GM12878 (cell line): ENCODE results near the gene ZNF512B. TPM values are rescaled to one million over a fixed set of nuclear protein-coding genes. Genes with fewer than 3 reads are reported as not detected.

Experiments used
- BMI1 ChIP-seq: fragments of 450-650 bp; IDR thresholded peaks from 2 replicates; pipeline ENCODE4 v1.6.1; 2016; ENCODE audit warnings: mild to moderate bottlenecking, moderate library complexity, borderline replicate concordance
- CBX3 ChIP-seq: fragments of 200-600 bp; sonication (generic); IDR thresholded peaks from 2 replicates; pipeline ENCODE4 v1.6.1; 2016; ENCODE audit warnings: low read depth, borderline replicate concordance
- CREB1 ChIP-seq: IDR thresholded peaks from 2 replicates; pipeline ENCODE4 v1.6.1; 2012; ENCODE audit warnings: low read depth, mild to moderate bottlenecking, inconsistent platforms
- EGR1 ChIP-seq, 2 experiments: IDR thresholded peaks; 1 replicate in 1 of 2; 2 replicates in 1 of 2; pipeline ENCODE4 v1.6.1; 2011 to 2012; ENCODE audit warnings: low read depth in 2 of 2, low read length in 2 of 2, borderline replicate concordance in 1 of 2, mild to moderate bottlenecking in 1 of 2, moderate library complexity in 1 of 2
- FOXM1 ChIP-seq: IDR thresholded peaks from 2 replicates; pipeline ENCODE4 v1.6.1; 2012; ENCODE audit warnings: low read depth, mild to moderate bottlenecking, inconsistent platforms, low read length, moderate library complexity
- HCFC1 ChIP-seq: fragments of 150-350 bp; IDR thresholded peaks from 2 replicates; pipeline ENCODE4 v1.6.1; 2014; ENCODE audit warnings: low read length
- KAT2A ChIP-seq: conservative IDR thresholded peaks from 2 replicates; pipeline ENCODE4 v1.6.1; 2011; ENCODE audit warnings: low read depth, low read length; ENCODE audit not compliant: control insufficient read depth
- KLF5 ChIP-seq: fragments of 450-650 bp; IDR thresholded peaks from 2 replicates; pipeline ENCODE4 v1.6.1; 2014; ENCODE audit warnings: mild to moderate bottlenecking; ENCODE audit not compliant: partially characterized antibody
- MEF2B ChIP-seq: fragments of 450-650 bp; IDR thresholded peaks from 2 replicates; pipeline ENCODE4 v1.6.1; 2018; ENCODE audit warnings: mild to moderate bottlenecking, moderate library complexity; ENCODE audit not compliant: partially characterized antibody, poor library complexity, severe bottlenecking
- NR2C2 ChIP-seq: IDR thresholded peaks from 2 replicates; pipeline ENCODE4 v1.6.1; 2011; ENCODE audit warnings: borderline replicate concordance, low read depth; ENCODE audit not compliant: control insufficient read depth, insufficient read length
- PAX8 ChIP-seq: fragments of 450-650 bp; IDR thresholded peaks from 2 replicates; pipeline ENCODE4 v1.6.1; 2017; ENCODE audit warnings: mild to moderate bottlenecking, moderate library complexity
- PML ChIP-seq: IDR thresholded peaks from 2 replicates; pipeline ENCODE4 v1.6.1; 2012; ENCODE audit warnings: low read length, inconsistent platforms
- RCOR1 ChIP-seq: conservative IDR thresholded peaks from 2 replicates; pipeline ENCODE4 v1.6.1; 2012; ENCODE audit warnings: low read depth, low read length, improper control_type of control experiment
- SIX5 ChIP-seq: IDR thresholded peaks from 2 replicates; pipeline ENCODE4 v1.6.1; 2011; ENCODE audit warnings: mild to moderate bottlenecking, low read depth, low read length, moderate library complexity; ENCODE audit not compliant: severe bottlenecking
- TARDBP ChIP-seq: IDR thresholded peaks from 2 replicates; pipeline ENCODE4 v1.6.1; 2016; ENCODE audit warnings: borderline replicate concordance
- ZNF207 ChIP-seq: fragments of 450-650 bp; IDR thresholded peaks from 2 replicates; pipeline ENCODE4 v1.6.1; 2014; ENCODE audit warnings: antibody characterized with exemption, mild to moderate bottlenecking, borderline replicate concordance
- ZNF384 ChIP-seq: IDR thresholded peaks from 2 replicates; pipeline ENCODE4 v1.6.1; 2012; ENCODE audit warnings: low read depth, mild to moderate bottlenecking, low read length, improper control_type of control experiment, borderline replicate concordance
- polyA plus RNA-seq, 11 experiments: library from polyadenylated mRNA; depleted of rRNA in 4 of 11; unstranded in 6 of 11; stranded (reverse) in 5 of 11; fragments of >200 nt; fragmentation: Nextera tagmentation in 4 of 11; fragmentation: Illumina TruSeq in 1 of 11; extraction: Ambion mirVana in 4 of 11; extraction: Trizol in 1 of 11; gene quantifications; 1 replicate in 1 of 11; 2 replicates in 10 of 11; pipeline versions ENCODE4 v1.2.1 to v1.2.3, GENCODE V29; 2011 to 2016; ENCODE audit warnings: inconsistent platforms in 2 of 11, missing spikeins in 2 of 11, low read depth in 1 of 11
- total RNA-seq, 4 experiments: library from RNA; depleted of rRNA in 3 of 4; stranded (reverse); fragments of >200 nt in 3 of 4; fragmentation: Illumina TruSeq in 1 of 4; extraction: Trizol in 1 of 4; gene quantifications; 2 replicates each; pipeline versions ENCODE4 v1.2.1 to v1.2.3, GENCODE V29; 2013 to 2021
- TF ChIP-seq, protein P1 (sequence below): IDR thresholded peaks from 2 replicates; pipeline ENCODE4 v1.6.1; 2012; ENCODE audit warnings: low read depth, low read length, improper control_type of control experiment
- TF ChIP-seq, protein P2 (sequence below), 3 experiments: IDR thresholded peaks in 2 of 3; conservative IDR thresholded peaks in 1 of 3; 2 replicates each; pipeline ENCODE4 v1.5.1; 2011; ENCODE audit warnings: low read depth in 3 of 3, low read length in 3 of 3, mild to moderate bottlenecking in 3 of 3, control low read depth in 2 of 3, moderate library complexity in 2 of 3, inconsistent platforms in 1 of 3, mixed read lengths in 1 of 3; ENCODE audit not compliant: control insufficient read depth in 2 of 3, insufficient read depth in 1 of 3; ENCODE audit errors: extremely low read depth in 1 of 3
- TF ChIP-seq, protein P3 (sequence below): fragments of 450-650 bp; IDR thresholded peaks from 2 replicates; pipeline ENCODE4 v1.6.1; 2014; ENCODE audit warnings: mild to moderate bottlenecking
- TF ChIP-seq, protein P4 (sequence below): IDR thresholded peaks from 2 replicates; pipeline ENCODE4 v1.6.1; 2011; ENCODE audit warnings: low read depth, low read length, improper control_type of control experiment, borderline replicate concordance
- TF ChIP-seq, protein P5 (sequence below): fragments of 450-650 bp; formaldehyde crosslinking; IDR thresholded peaks from 2 replicates; pipeline ENCODE4 v1.4.0; 2020; ENCODE audit warnings: mild to moderate bottlenecking, moderate library complexity

Gene ZNF512B
- total and polyA plus RNA-seq, 10 of the 15 experiments (the other 5 are each of a cell fraction or from before 2014, with no cell fraction given), result 0.06 to 23.9 (median 4.0) TPM

DNA sequence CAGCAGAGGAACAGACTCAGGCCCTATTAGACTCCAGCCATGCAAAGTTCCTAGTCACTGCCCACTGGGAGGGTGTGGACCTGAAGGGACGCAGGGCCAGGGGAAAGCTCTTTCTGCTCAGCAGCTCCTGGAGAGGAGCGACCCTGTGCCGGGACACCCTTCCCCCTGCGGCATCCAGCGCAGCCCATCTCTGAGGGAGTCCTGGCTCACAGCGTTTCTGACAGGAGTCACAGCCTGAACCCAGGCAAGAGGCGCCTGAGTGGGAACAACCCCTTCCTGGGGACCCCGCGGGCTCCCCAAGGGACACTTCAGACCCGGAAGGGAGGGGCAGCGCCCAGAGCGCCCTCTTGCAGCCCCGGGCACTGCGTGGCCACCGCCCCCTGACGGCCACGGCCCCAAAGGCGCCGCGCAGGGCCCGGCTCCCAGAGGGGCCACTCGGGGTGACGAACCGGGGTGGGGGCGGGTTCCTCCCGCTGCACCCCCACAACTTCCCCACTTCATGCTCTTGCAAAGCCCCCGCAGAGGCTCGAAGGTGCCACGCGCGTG lies 14.4 kb downstream of the ZNF512B start (continued):
- TF ChIP-seq, protein P1, sequence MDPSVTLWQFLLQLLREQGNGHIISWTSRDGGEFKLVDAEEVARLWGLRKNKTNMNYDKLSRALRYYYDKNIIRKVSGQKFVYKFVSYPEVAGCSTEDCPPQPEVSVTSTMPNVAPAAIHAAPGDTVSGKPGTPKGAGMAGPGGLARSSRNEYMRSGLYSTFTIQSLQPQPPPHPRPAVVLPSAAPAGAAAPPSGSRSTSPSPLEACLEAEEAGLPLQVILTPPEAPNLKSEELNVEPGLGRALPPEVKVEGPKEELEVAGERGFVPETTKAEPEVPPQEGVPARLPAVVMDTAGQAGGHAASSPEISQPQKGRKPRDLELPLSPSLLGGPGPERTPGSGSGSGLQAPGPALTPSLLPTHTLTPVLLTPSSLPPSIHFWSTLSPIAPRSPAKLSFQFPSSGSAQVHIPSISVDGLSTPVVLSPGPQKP, result no peak
- 0 out of 3 replicates have a peak, but pooled peaks of 1 of the 2 experiments have one; percentile 24 for TF ChIP-seq EGR1 (IDR thresholded peaks at IDR 0.05; ENCODE audit: borderline replicate concordance in 1 of 2, low read depth in 2 of 2, low read length in 2 of 2)
- TF ChIP-seq, protein P2, sequence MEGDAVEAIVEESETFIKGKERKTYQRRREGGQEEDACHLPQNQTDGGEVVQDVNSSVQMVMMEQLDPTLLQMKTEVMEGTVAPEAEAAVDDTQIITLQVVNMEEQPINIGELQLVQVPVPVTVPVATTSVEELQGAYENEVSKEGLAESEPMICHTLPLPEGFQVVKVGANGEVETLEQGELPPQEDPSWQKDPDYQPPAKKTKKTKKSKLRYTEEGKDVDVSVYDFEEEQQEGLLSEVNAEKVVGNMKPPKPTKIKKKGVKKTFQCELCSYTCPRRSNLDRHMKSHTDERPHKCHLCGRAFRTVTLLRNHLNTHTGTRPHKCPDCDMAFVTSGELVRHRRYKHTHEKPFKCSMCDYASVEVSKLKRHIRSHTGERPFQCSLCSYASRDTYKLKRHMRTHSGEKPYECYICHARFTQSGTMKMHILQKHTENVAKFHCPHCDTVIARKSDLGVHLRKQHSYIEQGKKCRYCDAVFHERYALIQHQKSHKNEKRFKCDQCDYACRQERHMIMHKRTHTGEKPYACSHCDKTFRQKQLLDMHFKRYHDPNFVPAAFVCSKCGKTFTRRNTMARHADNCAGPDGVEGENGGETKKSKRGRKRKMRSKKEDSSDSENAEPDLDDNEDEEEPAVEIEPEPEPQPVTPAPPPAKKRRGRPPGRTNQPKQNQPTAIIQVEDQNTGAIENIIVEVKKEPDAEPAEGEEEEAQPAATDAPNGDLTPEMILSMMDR (IDR thresholded peaks at IDR 0.05 in 2 of 3, conservative IDR thresholded peaks at IDR 0.05 in 1 of 3; ENCODE audit: control insufficient read depth in 2 of 3, extremely low read depth in 1 of 3, insufficient read depth in 1 of 3, low read depth in 3 of 3, low read length in 3 of 3), result peak; percentile 32 to 59 (median 54)
- TF ChIP-seq, protein P3, sequence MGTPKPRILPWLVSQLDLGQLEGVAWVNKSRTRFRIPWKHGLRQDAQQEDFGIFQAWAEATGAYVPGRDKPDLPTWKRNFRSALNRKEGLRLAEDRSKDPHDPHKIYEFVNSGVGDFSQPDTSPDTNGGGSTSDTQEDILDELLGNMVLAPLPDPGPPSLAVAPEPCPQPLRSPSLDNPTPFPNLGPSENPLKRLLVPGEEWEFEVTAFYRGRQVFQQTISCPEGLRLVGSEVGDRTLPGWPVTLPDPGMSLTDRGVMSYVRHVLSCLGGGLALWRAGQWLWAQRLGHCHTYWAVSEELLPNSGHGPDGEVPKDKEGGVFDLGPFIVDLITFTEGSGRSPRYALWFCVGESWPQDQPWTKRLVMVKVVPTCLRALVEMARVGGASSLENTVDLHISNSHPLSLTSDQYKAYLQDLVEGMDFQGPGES, result no peak
- no peak for TF ChIP-seq PML
- TF ChIP-seq ZNF207, result no peak
- TF ChIP-seq CBX3, result no peak
- peak; percentile 76 for TF ChIP-seq MEF2B
- no peak for TF ChIP-seq RCOR1
- TF ChIP-seq SIX5, result no peak
- no peak for TF ChIP-seq ZNF384
- TF ChIP-seq, protein P4, sequence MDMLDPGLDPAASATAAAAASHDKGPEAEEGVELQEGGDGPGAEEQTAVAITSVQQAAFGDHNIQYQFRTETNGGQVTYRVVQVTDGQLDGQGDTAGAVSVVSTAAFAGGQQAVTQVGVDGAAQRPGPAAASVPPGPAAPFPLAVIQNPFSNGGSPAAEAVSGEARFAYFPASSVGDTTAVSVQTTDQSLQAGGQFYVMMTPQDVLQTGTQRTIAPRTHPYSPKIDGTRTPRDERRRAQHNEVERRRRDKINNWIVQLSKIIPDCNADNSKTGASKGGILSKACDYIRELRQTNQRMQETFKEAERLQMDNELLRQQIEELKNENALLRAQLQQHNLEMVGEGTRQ, result no peak
- no peak for TF ChIP-seq FOXM1
- no peak for TF ChIP-seq TARDBP
- no peak for TF ChIP-seq HCFC1
- TF ChIP-seq CREB1, result 0 out of 2 replicates have a peak, but pooled peaks have one; percentile 27
- TF ChIP-seq KAT2A, result no peak
- no peak for TF ChIP-seq BMI1
- no peak for TF ChIP-seq KLF5
- TF ChIP-seq, protein P5, sequence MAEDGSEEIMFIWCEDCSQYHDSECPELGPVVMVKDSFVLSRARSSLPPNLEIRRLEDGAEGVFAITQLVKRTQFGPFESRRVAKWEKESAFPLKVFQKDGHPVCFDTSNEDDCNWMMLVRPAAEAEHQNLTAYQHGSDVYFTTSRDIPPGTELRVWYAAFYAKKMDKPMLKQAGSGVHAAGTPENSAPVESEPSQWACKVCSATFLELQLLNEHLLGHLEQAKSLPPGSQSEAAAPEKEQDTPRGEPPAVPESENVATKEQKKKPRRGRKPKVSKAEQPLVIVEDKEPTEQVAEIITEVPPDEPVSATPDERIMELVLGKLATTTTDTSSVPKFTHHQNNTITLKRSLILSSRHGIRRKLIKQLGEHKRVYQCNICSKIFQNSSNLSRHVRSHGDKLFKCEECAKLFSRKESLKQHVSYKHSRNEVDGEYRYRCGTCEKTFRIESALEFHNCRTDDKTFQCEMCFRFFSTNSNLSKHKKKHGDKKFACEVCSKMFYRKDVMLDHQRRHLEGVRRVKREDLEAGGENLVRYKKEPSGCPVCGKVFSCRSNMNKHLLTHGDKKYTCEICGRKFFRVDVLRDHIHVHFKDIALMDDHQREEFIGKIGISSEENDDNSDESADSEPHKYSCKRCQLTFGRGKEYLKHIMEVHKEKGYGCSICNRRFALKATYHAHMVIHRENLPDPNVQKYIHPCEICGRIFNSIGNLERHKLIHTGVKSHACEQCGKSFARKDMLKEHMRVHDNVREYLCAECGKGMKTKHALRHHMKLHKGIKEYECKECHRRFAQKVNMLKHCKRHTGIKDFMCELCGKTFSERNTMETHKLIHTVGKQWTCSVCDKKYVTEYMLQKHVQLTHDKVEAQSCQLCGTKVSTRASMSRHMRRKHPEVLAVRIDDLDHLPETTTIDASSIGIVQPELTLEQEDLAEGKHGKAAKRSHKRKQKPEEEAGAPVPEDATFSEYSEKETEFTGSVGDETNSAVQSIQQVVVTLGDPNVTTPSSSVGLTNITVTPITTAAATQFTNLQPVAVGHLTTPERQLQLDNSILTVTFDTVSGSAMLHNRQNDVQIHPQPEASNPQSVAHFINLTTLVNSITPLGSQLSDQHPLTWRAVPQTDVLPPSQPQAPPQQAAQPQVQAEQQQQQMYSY (CRISPR knock-in tag), result no peak
- no peak for TF ChIP-seq PAX8
- no peak for TF ChIP-seq NR2C2
